K562 (cell line): ENCODE measurements around the gene DMD.

Source experiments
- E2F1 ChIP-seq: sonication (generic); formaldehyde crosslinking; IDR thresholded peaks from 2 replicates; pipeline ENCODE4 v1.8.1; 2023; ENCODE audit warnings: mild to moderate bottlenecking, missing genetic modification reagents, moderate library complexity
- MXI1 ChIP-seq: IDR thresholded peaks from 2 replicates; pipeline ENCODE4 v1.6.1; 2011; ENCODE audit warnings: low read depth, mild to moderate bottlenecking, improper control_type of control experiment, low read length
- NFIC ChIP-seq: fragments of 450-650 bp; IDR thresholded peaks from 2 replicates; pipeline ENCODE4 v1.6.1; 2017; ENCODE audit warnings: mild to moderate bottlenecking, inconsistent platforms
- POLR2AphosphoS5 ChIP-seq: IDR thresholded peaks from 2 replicates; pipeline ENCODE4 v1.6.1; 2011; ENCODE audit warnings: mild to moderate bottlenecking, low read depth, low read length, moderate library complexity; ENCODE audit not compliant: control insufficient read depth, insufficient read depth
- RBM22 ChIP-seq: fragments of 200-400 bp; formaldehyde crosslinking; IDR thresholded peaks from 2 replicates; pipeline ENCODE4 v1.6.1; 2018; ENCODE audit warnings: low read length, low read depth; ENCODE audit not compliant: poor library complexity, severe bottlenecking
- TBP ChIP-seq: optimal IDR thresholded peaks from 2 replicates; pipeline ENCODE3; 2011; ENCODE audit warnings: low read depth, low read length, improper control_type of control experiment
- TEAD4 ChIP-seq, 2 experiments: sonication (generic) in 1 of 2; formaldehyde crosslinking in 1 of 2; IDR thresholded peaks; 2 replicates each; pipeline versions ENCODE4 v1.6.1 to v1.8.0; 2012 to 2022; ENCODE audit warnings: borderline replicate concordance in 1 of 2, inconsistent platforms in 1 of 2, low read length in 1 of 2, mild to moderate bottlenecking in 1 of 2, missing genetic modification reagents in 1 of 2
- ZZZ3 ChIP-seq: fragments of 450-650 bp; IDR thresholded peaks from 2 replicates; pipeline ENCODE4 v1.6.1; 2016; ENCODE audit warnings: antibody characterized with exemption, mild to moderate bottlenecking, moderate library complexity
- TF ChIP-seq, protein P1 (sequence below), 3 experiments: IDR thresholded peaks in 2 of 3; conservative IDR thresholded peaks in 1 of 3; 2 replicates each; pipeline ENCODE4 v1.5.1; 2011 to 2012; ENCODE audit warnings: low read length in 3 of 3, mild to moderate bottlenecking in 3 of 3, control low read depth in 2 of 3, improper control_type of control experiment in 1 of 3, inconsistent platforms in 1 of 3, low read depth in 1 of 3, mixed read lengths in 1 of 3, moderate library complexity in 1 of 3; ENCODE audit not compliant: insufficient read depth in 2 of 3
- TF ChIP-seq, protein P2 (sequence below): sonication (generic); formaldehyde crosslinking; IDR thresholded peaks from 2 replicates; pipeline ENCODE4 v1.8.1; 2023; ENCODE audit warnings: mild to moderate bottlenecking, missing genetic modification reagents

GRCh38 chrX:31653422-31653821 lies 1557.9 kb downstream of the DMD start:
- TF ChIP-seq, protein P1, sequence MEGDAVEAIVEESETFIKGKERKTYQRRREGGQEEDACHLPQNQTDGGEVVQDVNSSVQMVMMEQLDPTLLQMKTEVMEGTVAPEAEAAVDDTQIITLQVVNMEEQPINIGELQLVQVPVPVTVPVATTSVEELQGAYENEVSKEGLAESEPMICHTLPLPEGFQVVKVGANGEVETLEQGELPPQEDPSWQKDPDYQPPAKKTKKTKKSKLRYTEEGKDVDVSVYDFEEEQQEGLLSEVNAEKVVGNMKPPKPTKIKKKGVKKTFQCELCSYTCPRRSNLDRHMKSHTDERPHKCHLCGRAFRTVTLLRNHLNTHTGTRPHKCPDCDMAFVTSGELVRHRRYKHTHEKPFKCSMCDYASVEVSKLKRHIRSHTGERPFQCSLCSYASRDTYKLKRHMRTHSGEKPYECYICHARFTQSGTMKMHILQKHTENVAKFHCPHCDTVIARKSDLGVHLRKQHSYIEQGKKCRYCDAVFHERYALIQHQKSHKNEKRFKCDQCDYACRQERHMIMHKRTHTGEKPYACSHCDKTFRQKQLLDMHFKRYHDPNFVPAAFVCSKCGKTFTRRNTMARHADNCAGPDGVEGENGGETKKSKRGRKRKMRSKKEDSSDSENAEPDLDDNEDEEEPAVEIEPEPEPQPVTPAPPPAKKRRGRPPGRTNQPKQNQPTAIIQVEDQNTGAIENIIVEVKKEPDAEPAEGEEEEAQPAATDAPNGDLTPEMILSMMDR (IDR thresholded peaks at IDR 0.05 in 2 of 3, conservative IDR thresholded peaks at IDR 0.05 in 1 of 3; ENCODE audit: insufficient read depth in 2 of 3, low read depth in 1 of 3, low read length in 3 of 3) = no peak
- TF ChIP-seq POLR2AphosphoS5 (no peak), TEAD4 (IDR thresholded peaks at IDR 0.05; ENCODE audit: low read length) (no peak), TEAD4 (CRISPR knock-in tag; IDR thresholded peaks at IDR 0.05; ENCODE audit: borderline replicate concordance) (no peak), MXI1 (no peak), ZZZ3 (no peak), TBP (no peak), E2F1 (CRISPR knock-in tag) (no peak), NFIC (no peak), RBM22 (no peak)
- TF ChIP-seq, protein P2, sequence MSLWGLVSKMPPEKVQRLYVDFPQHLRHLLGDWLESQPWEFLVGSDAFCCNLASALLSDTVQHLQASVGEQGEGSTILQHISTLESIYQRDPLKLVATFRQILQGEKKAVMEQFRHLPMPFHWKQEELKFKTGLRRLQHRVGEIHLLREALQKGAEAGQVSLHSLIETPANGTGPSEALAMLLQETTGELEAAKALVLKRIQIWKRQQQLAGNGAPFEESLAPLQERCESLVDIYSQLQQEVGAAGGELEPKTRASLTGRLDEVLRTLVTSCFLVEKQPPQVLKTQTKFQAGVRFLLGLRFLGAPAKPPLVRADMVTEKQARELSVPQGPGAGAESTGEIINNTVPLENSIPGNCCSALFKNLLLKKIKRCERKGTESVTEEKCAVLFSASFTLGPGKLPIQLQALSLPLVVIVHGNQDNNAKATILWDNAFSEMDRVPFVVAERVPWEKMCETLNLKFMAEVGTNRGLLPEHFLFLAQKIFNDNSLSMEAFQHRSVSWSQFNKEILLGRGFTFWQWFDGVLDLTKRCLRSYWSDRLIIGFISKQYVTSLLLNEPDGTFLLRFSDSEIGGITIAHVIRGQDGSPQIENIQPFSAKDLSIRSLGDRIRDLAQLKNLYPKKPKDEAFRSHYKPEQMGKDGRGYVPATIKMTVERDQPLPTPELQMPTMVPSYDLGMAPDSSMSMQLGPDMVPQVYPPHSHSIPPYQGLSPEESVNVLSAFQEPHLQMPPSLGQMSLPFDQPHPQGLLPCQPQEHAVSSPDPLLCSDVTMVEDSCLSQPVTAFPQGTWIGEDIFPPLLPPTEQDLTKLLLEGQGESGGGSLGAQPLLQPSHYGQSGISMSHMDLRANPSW = no peak
